K562 (cell line): ENCODE measurements around the gene ACP4. TPM values are rescaled to one million over a fixed set of nuclear protein-coding genes. Genes with fewer than 3 reads are reported as not detected.
A peak's percentile ranks its signal among the peaks of the same experiment; 100 is the strongest.

Experiments used
- ATAC-seq: fragments of 200-7000 bp; cut with Tn5 transposase; 3 replicates; pipeline ENCODE4 v1.9.1; 2020; ENCODE audit warnings: moderate library complexity
- BruUV-seq: library from RNA; stranded (reverse); fragments of 400-500 nt; replicated peaks from 2 replicates; lab custom pipeline; 2021; lab: Mats Ljungman, UMichigan
- CTCF ChIA-PET: fragments of 300-600 bp; formaldehyde crosslinking; extraction: SDS; loops from one replicate; lab custom pipeline; 2021; ENCODE audit warnings: low intra/inter-chr PET ratio; lab: Yijun Ruan, JAX
- POLR2A ChIA-PET: fragments of 300-600, 350-650 bp; sonication (Branson Sonifier 250); formaldehyde crosslinking; extraction: SDS; loops from one replicate; lab custom pipeline; 2021; ENCODE audit warnings: antibody characterized with exemption, inconsistent platforms; lab: Yijun Ruan, JAX
- DNase-seq, 4 experiments: peaks; one replicate each; pipeline versions ENCODE4 v3.0.0 to v3.0.0-alpha.2; 2011 to 2018; ENCODE audit warnings: low spot score in 3 of 4, mixed read lengths in 3 of 4; ENCODE audit errors: extremely low read depth in 1 of 4
- FAIRE-seq: peaks from 2 replicates; lab custom pipeline; 2011; peaks lifted over from hg19 to GRCh38; lab: Jason Lieb, UNC
- H2AFZ ChIP-seq: 2 replicates; pipeline ENCODE4 v1.6.0; 2011; ENCODE audit warnings: low read depth, low read length, control low read depth, inconsistent platforms
- H3K27ac ChIP-seq: fragments of 200-600 bp; 3 replicates; pipeline ENCODE4 v1.8.0; 2011; ENCODE audit warnings: low read depth, mild to moderate bottlenecking, control low read depth, inconsistent platforms, low read length, moderate library complexity, mixed read lengths; ENCODE audit errors: extremely low read depth
- H3K27me3 ChIP-seq, 2 experiments: fragments of 300-600 bp in 1 of 2; 2 replicates in 1 of 2; 3 replicates in 1 of 2; pipeline versions ENCODE4 v1.6.0 to v1.8.0; 2011; ENCODE audit warnings: inconsistent platforms in 2 of 2, low read length in 2 of 2, mild to moderate bottlenecking in 1 of 2, mixed read lengths in 1 of 2, moderate library complexity in 1 of 2; ENCODE audit not compliant: control insufficient read depth in 2 of 2, insufficient read depth in 2 of 2
- H3K36me3 ChIP-seq: fragments of 300-600 bp; 3 replicates; pipeline ENCODE4 v1.8.0; 2011; ENCODE audit warnings: mild to moderate bottlenecking, low read length, inconsistent platforms; ENCODE audit not compliant: control insufficient read depth, insufficient read depth
- H3K4me1 ChIP-seq, 2 experiments: fragments of 200-600 bp in 1 of 2; replicated peaks in 1 of 2; 2 replicates in 1 of 2; 3 replicates in 1 of 2; pipeline versions ENCODE4 v1.5.1 to v1.8.0; 2011; ENCODE audit warnings: inconsistent platforms in 2 of 2, low read length in 2 of 2, mild to moderate bottlenecking in 1 of 2, mixed read lengths in 1 of 2, moderate library complexity in 1 of 2; ENCODE audit not compliant: control insufficient read depth in 2 of 2, insufficient read depth in 2 of 2
- H3K4me2 ChIP-seq: 2 replicates; pipeline ENCODE4 v1.6.1; 2011; ENCODE audit warnings: low read length, control low read depth, inconsistent platforms, mixed read lengths; ENCODE audit not compliant: insufficient read depth
- H3K4me3 ChIP-seq: fragments of 200-600 bp; sonication (generic), shearing (Covaris generic); 2 replicates; pipeline ENCODE4 v1.5.1; 2016; ENCODE audit warnings: control low read depth, inconsistent platforms
- H3K79me2 ChIP-seq: fragments of 200-600 bp; 3 replicates; pipeline ENCODE4 v1.8.0; 2011; ENCODE audit warnings: low read length, inconsistent platforms; ENCODE audit not compliant: control insufficient read depth, insufficient read depth
- H3K9ac ChIP-seq, 2 experiments: 2 replicates each; pipeline versions ENCODE4 v1.6.0 to v1.6.1; 2011; ENCODE audit warnings: low read depth in 2 of 2, low read length in 2 of 2, control low read depth in 1 of 2, inconsistent platforms in 1 of 2, mild to moderate bottlenecking in 1 of 2, mixed read lengths in 1 of 2; ENCODE audit not compliant: insufficient read depth in 1 of 2
- H3K9me1 ChIP-seq: one replicate; pipeline ENCODE4 v1.6.0; 2011; ENCODE audit warnings: inconsistent platforms, mild to moderate bottlenecking, low read length, moderate library complexity; ENCODE audit not compliant: control insufficient read depth, insufficient read depth
- H3K9me3 ChIP-seq: replicated peaks from 2 replicates; pipeline ENCODE4 v1.5.1; 2011; ENCODE audit warnings: low read depth, low read length, inconsistent platforms; ENCODE audit not compliant: control insufficient read depth, insufficient read depth
- H4K20me1 ChIP-seq: replicated peaks from 2 replicates; pipeline ENCODE4 v1.6.1; 2011; ENCODE audit warnings: low read length, inconsistent platforms, mixed read lengths; ENCODE audit not compliant: control insufficient read depth, insufficient read depth
- CBX5 ChIP-seq: IDR thresholded peaks from 2 replicates; pipeline ENCODE4 v1.6.1; 2014; ENCODE audit warnings: low read depth, borderline replicate concordance
- HIVEP1 ChIP-seq: fragments of 250-450 bp; sonication (Bioruptor Pico); IDR thresholded peaks from 2 replicates; pipeline ENCODE4 v1.4.0; 2020; ENCODE audit warnings: mild to moderate bottlenecking
- L3MBTL2 ChIP-seq: fragments of 450-650 bp; IDR thresholded peaks from 2 replicates; pipeline ENCODE4 v1.6.1; 2016; ENCODE audit warnings: mild to moderate bottlenecking, moderate library complexity
- MBD2 ChIP-seq: sonication (generic); IDR thresholded peaks from 2 replicates; pipeline ENCODE4 v1.6.1; 2016; ENCODE audit warnings: low read depth, borderline replicate concordance
- NCOR1 ChIP-seq: fragments of 450-650 bp; IDR thresholded peaks from 2 replicates; pipeline ENCODE4 v1.6.1; 2016; ENCODE audit warnings: mild to moderate bottlenecking, moderate library complexity
- TBL1XR1 ChIP-seq, 2 experiments: IDR thresholded peaks; 2 replicates each; pipeline ENCODE4 v1.6.1; 2012; ENCODE audit warnings: improper control_type of control experiment in 2 of 2, low read length in 2 of 2, mild to moderate bottlenecking in 1 of 2
- TFAM ChIP-seq: fragments of 250-450 bp; sonication (Bioruptor Pico); conservative IDR thresholded peaks from 2 replicates; pipeline ENCODE4 v1.5.0; 2021; ENCODE audit warnings: mild to moderate bottlenecking, moderate library complexity
- ZNF408 ChIP-seq: fragments of 250-450 bp; sonication (Bioruptor Pico); IDR thresholded peaks from 2 replicates; pipeline ENCODE4 v1.4.0; 2020; ENCODE audit warnings: low read depth, mild to moderate bottlenecking, moderate library complexity
- ZNF75A ChIP-seq: fragments of 450-650 bp; formaldehyde crosslinking; IDR thresholded peaks from 2 replicates; pipeline ENCODE4 v1.4.0; 2020; ENCODE audit warnings: mild to moderate bottlenecking
- ZSCAN32 ChIP-seq: fragments of 450-650 bp; formaldehyde crosslinking; IDR thresholded peaks from 2 replicates; pipeline ENCODE4 v1.4.0; 2020; ENCODE audit warnings: mild to moderate bottlenecking, moderate library complexity
- WGBS: fragments of 100-300 bp; shearing (Covaris generic); methylation state at CpG from one replicate; pipeline ENCODE4 v1.1.6; 2016; ENCODE audit warnings: low coverage, mixed read lengths; ENCODE audit not compliant: insufficient coverage; ENCODE audit errors: missing lambda C conversion rate; 5-methylcytosine and 5-hydroxymethylcytosine counted together
- in situ Hi-C: fragments of 300-500 bp; cut with MboI; formaldehyde crosslinking; loops from 4 replicates; pipeline ENCODE4 v1.15.0; 2018; ENCODE audit warnings: inconsistent platforms, mixed read lengths
- intact Hi-C: fragments of 100-400 bp; cut with micrococcal nuclease; formaldehyde crosslinking; loops from 2 replicates; pipeline ENCODE4 v1.14.2; 2022
- polyA plus RNA-seq, 8 experiments: library from polyadenylated mRNA; depleted of rRNA in 4 of 8; stranded (reverse) in 5 of 8; unstranded in 3 of 8; fragments of >200 nt; fragmentation: Nextera tagmentation in 2 of 8; fragmentation: Illumina TruSeq in 1 of 8; extraction: Ambion mirVana in 2 of 8; extraction: Trizol in 1 of 8; gene quantifications; 2 replicates each; pipeline versions ENCODE4 v1.2.1 to v1.2.3, GENCODE V29; 2011 to 2014; ENCODE audit warnings: inconsistent platforms in 1 of 8, missing spikeins in 1 of 8
- total RNA-seq, 7 experiments: library from RNA; depleted of rRNA in 6 of 7; stranded (reverse); fragments of >200 nt in 6 of 7; fragmentation: Illumina TruSeq in 2 of 7; extraction: Trizol in 2 of 7; gene quantifications; 2 replicates each; pipeline versions ENCODE4 v1.2.1 to v1.2.3, GENCODE V29; 2011 to 2021; ENCODE audit warnings: low replicate concordance in 1 of 7
- TF ChIP-seq, protein P1 (sequence below), 2 experiments: fragments of 450-650 bp in 1 of 2; sonication (generic) in 1 of 2; formaldehyde crosslinking in 1 of 2; IDR thresholded peaks; 2 replicates each; pipeline versions ENCODE4 v1.7.1 to v1.9.0; 2016 to 2022; ENCODE audit warnings: inconsistent platforms in 1 of 2, mild to moderate bottlenecking in 1 of 2, missing genetic modification reagents in 1 of 2

ACP4 gene
- total and polyA plus RNA-seq, 9 of the 15 experiments (the other 6 are each of a cell fraction or from before 2014, with no cell fraction given): not detected

GRCh38 chr19:50835785-50836542 is 45.7 kb downstream of the ACP4 start:
- Histone ChIP-seq H4K20me1 (no peaks in the 10 kb centered on the region), H3K9me3 (no peaks in the 10 kb centered on the region), H3K27ac (peak overlapping the region; percentile 67), H3K79me2 (no peaks in the 10 kb centered on the region), H3K9me1 (no peaks in the 10 kb centered on the region), H3K9ac (peak overlapping the region; percentile 66 to 94), H2AFZ (peak overlapping the region; percentile 99), H3K36me3 (no peaks in the 10 kb centered on the region), H3K4me2 (peak overlapping the region; percentile 95), H3K27me3 (0 out of 5 replicates have a peak, but pooled peaks cover 0 to 3% of the 10 kb centered on the region in 2 experiments), H3K4me3 (peak overlapping the region; percentile 52), H3K4me1 (peaks cover 14 to 16% of the 10 kb centered on the region in 2 experiments; a peak in 4 of 5 replicates)
- 5% methylated on average over 44 of the region's 67 CpGs for WGBS
- peak; percentile 83 for FAIRE-seq
- no TSS peak for BruUV-seq
- ChIA-PET POLR2A (interaction anchor here (1.1 kb wide), 1 partner anchor 11 kb away, joined by 3 read pairs; no protein-coding TSS in a partner anchor), CTCF (no interaction called here)
- ATAC-seq: peak; percentile 99
- in situ Hi-C loops: no loop called here
- peak; percentile 91 to 96 (median 94) for DNase-seq
- intact Hi-C loops: loop anchor here (5.0 kb wide), 1 partner anchor 34 kb away; no protein-coding TSS in a partner anchor
- TF ChIP-seq ZSCAN32 (no peak), ZNF408 (no peak), NCOR1 (no peak), CBX5 (no peak), HIVEP1 (CRISPR knock-in tag) (0 out of 2 replicates have a peak, but pooled peaks have one; percentile 71), L3MBTL2 (peak; percentile 87), ZNF75A (CRISPR knock-in tag) (no peak), MBD2 (0 out of 2 replicates have a peak, but pooled peaks have one; percentile 45), TFAM (CRISPR knock-in tag) (no peak), TBL1XR1 (IDR thresholded peaks at IDR 0.05; ENCODE audit: low read length in 2 of 2) (no peak; a peak in 1 of 4 replicates)
- TF ChIP-seq, protein P1, sequence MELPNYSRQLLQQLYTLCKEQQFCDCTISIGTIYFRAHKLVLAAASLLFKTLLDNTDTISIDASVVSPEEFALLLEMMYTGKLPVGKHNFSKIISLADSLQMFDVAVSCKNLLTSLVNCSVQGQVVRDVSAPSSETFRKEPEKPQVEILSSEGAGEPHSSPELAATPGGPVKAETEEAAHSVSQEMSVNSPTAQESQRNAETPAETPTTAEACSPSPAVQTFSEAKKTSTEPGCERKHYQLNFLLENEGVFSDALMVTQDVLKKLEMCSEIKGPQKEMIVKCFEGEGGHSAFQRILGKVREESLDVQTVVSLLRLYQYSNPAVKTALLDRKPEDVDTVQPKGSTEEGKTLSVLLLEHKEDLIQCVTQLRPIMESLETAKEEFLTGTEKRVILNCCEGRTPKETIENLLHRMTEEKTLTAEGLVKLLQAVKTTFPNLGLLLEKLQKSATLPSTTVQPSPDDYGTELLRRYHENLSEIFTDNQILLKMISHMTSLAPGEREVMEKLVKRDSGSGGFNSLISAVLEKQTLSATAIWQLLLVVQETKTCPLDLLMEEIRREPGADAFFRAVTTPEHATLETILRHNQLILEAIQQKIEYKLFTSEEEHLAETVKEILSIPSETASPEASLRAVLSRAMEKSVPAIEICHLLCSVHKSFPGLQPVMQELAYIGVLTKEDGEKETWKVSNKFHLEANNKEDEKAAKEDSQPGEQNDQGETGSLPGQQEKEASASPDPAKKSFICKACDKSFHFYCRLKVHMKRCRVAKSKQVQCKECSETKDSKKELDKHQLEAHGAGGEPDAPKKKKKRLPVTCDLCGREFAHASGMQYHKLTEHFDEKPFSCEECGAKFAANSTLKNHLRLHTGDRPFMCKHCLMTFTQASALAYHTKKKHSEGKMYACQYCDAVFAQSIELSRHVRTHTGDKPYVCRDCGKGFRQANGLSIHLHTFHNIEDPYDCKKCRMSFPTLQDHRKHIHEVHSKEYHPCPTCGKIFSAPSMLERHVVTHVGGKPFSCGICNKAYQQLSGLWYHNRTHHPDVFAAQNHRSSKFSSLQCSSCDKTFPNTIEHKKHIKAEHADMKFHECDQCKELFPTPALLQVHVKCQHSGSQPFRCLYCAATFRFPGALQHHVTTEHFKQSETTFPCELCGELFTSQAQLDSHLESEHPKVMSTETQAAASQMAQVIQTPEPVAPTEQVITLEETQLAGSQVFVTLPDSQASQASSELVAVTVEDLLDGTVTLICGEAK (IDR thresholded peaks at IDR 0.05): 0 out of 2 replicates have a peak, but pooled peaks have one; percentile 11
- TF ChIP-seq, protein P1 (CRISPR knock-in tag; IDR thresholded peaks at IDR 0.05): no peak
